ENCODE measurements around the gene IGF1.

The IGF1 gene

GRCh38 chr12:102480406-102480805 is at the start of gene IGF1:
TSS of gene IGF1 (minus strand) at chr12:102480563. CDS start at chr12:102480381, 182 bp downstream.
- no peak for TF ChIP-seq EZH2 (IDR thresholded peaks at IDR 0.05)
- TF ChIP-seq POLR2AphosphoS5 (IDR thresholded peaks at IDR 0.05; ENCODE audit: borderline replicate concordance, low read depth, low read length): no peak; the same call in 1 of the 2 replicates
- no peak for TF ChIP-seq FOXP2 (optimal IDR thresholded peaks at IDR 0.05; ENCODE audit: control extremely low read depth, extremely low read length, insufficient read depth)
- peak within 1 kb of the TSS; percentile 94 for H3K27ac ChIP-seq
- peak within 1 kb of the TSS; percentile 87 for H3K4me3 ChIP-seq
- no peaks in the 10 kb centered on the region for H3K9me3 ChIP-seq (ENCODE audit: low read depth, low read length)
- peaks cover 2% of the 10 kb centered on the region; the same call in 1 of the 2 replicates for H3K36me3 ChIP-seq (ENCODE audit: insufficient read depth, low read length)
- H3K9ac ChIP-seq (ENCODE audit: insufficient read length): peak within 1 kb of the TSS; percentile 83
- peak; percentile 90 for DNase-seq (ENCODE audit: low read depth, low spot score)

- no peak for DNase-seq (ENCODE audit: low read depth, low spot score)
- TF ChIP-seq EZH2 (IDR thresholded peaks at IDR 0.05): no peak
- TF ChIP-seq FOXP2 (optimal IDR thresholded peaks at IDR 0.05; ENCODE audit: control extremely low read depth, extremely low read length, insufficient read depth): no peak
- no peak for TF ChIP-seq POLR2AphosphoS5 (IDR thresholded peaks at IDR 0.05; ENCODE audit: borderline replicate concordance, low read depth, low read length)
These were observed 47.7 kb upstream of the IGF1 start for GRCh38 chr12:102528111-102528510.

GRCh38 chr12:102527171-102527720 is 46.9 kb upstream of the IGF1 start:
- no peak for DNase-seq (ENCODE audit: low read depth, low spot score)
- H3K9ac ChIP-seq (ENCODE audit: insufficient read length): no peak overlapping the region
- H3K4me3 ChIP-seq: no peak overlapping the region
- no peaks in the 10 kb centered on the region for H3K36me3 ChIP-seq (ENCODE audit: insufficient read depth, low read length)
- H3K27ac ChIP-seq: no peak overlapping the region
- H3K9me3 ChIP-seq (ENCODE audit: low read depth, low read length): no peaks in the 10 kb centered on the region
- TF ChIP-seq EZH2 (IDR thresholded peaks at IDR 0.05) (no peak), FOXP2 (optimal IDR thresholded peaks at IDR 0.05; ENCODE audit: control extremely low read depth, extremely low read length, insufficient read depth) (no peak), POLR2AphosphoS5 (IDR thresholded peaks at IDR 0.05; ENCODE audit: borderline replicate concordance, low read depth, low read length) (no peak)

More at GRCh38 chr12:102528111-102528510, 47.7 kb upstream of the IGF1 start:
- Histone ChIP-seq H3K36me3 (ENCODE audit: insufficient read depth, low read length) (no peaks in the 10 kb centered on the region), H3K27ac (no peak overlapping the region), H3K9me3 (ENCODE audit: low read depth, low read length) (no peaks in the 10 kb centered on the region), H3K9ac (ENCODE audit: insufficient read length) (no peak overlapping the region), H3K4me3 (no peak overlapping the region)

GRCh38 chr12:102526656-102527055 is 46.3 kb upstream of the IGF1 start:
- Histone ChIP-seq H3K4me3 (no peak overlapping the region), H3K27ac (no peak overlapping the region), H3K9me3 (ENCODE audit: low read depth, low read length) (no peaks in the 10 kb centered on the region), H3K36me3 (ENCODE audit: insufficient read depth, low read length) (no peaks in the 10 kb centered on the region), H3K9ac (ENCODE audit: insufficient read length) (no peak overlapping the region)
- DNase-seq (ENCODE audit: low read depth, low spot score): no peak
- TF ChIP-seq POLR2AphosphoS5 (IDR thresholded peaks at IDR 0.05; ENCODE audit: borderline replicate concordance, low read depth, low read length): no peak
- TF ChIP-seq EZH2 (IDR thresholded peaks at IDR 0.05): no peak
- no peak for TF ChIP-seq FOXP2 (optimal IDR thresholded peaks at IDR 0.05; ENCODE audit: control extremely low read depth, extremely low read length, insufficient read depth)

- no peak for DNase-seq (ENCODE audit: low read depth, low spot score)
- H3K9me3 ChIP-seq (ENCODE audit: low read depth, low read length): no peaks in the 10 kb centered on the region
- TF ChIP-seq POLR2AphosphoS5 (IDR thresholded peaks at IDR 0.05; ENCODE audit: borderline replicate concordance, low read depth, low read length) (no peak), EZH2 (IDR thresholded peaks at IDR 0.05) (no peak), FOXP2 (optimal IDR thresholded peaks at IDR 0.05; ENCODE audit: control extremely low read depth, extremely low read length, insufficient read depth) (no peak)
- H3K4me3 ChIP-seq: no peak overlapping the region
- no peaks in the 10 kb centered on the region for H3K36me3 ChIP-seq (ENCODE audit: insufficient read depth, low read length)
- no peak overlapping the region for H3K27ac ChIP-seq
- H3K9ac ChIP-seq (ENCODE audit: insufficient read length): no peak overlapping the region
These were observed 42.4 kb upstream of the IGF1 start for GRCh38 chr12:102522768-102523167.

- TF ChIP-seq POLR2AphosphoS5 (IDR thresholded peaks at IDR 0.05; ENCODE audit: borderline replicate concordance, low read depth, low read length) (no peak), EZH2 (IDR thresholded peaks at IDR 0.05) (no peak), FOXP2 (optimal IDR thresholded peaks at IDR 0.05; ENCODE audit: control extremely low read depth, extremely low read length, insufficient read depth) (no peak)
- no peak overlapping the region for H3K27ac ChIP-seq
- no peak overlapping the region for H3K4me3 ChIP-seq
- no peaks in the 10 kb centered on the region for H3K9me3 ChIP-seq (ENCODE audit: low read depth, low read length)
- no peaks in the 10 kb centered on the region for H3K36me3 ChIP-seq (ENCODE audit: insufficient read depth, low read length)
- H3K9ac ChIP-seq (ENCODE audit: insufficient read length): no peak overlapping the region
- DNase-seq (ENCODE audit: low read depth, low spot score): no peak
These were observed 41.4 kb upstream of the IGF1 start for GRCh38 chr12:102521662-102522277.

GRCh38 chr12:102518871-102519270 is 38.5 kb upstream of the IGF1 start:
- no peak overlapping the region for H3K4me3 ChIP-seq
- no peak overlapping the region for H3K9ac ChIP-seq (ENCODE audit: insufficient read length)
- DNase-seq (ENCODE audit: low read depth, low spot score): no peak
- no peaks in the 10 kb centered on the region for H3K36me3 ChIP-seq (ENCODE audit: insufficient read depth, low read length)
- no peaks in the 10 kb centered on the region for H3K9me3 ChIP-seq (ENCODE audit: low read depth, low read length)
- no peak overlapping the region for H3K27ac ChIP-seq
- TF ChIP-seq EZH2 (IDR thresholded peaks at IDR 0.05) (no peak), POLR2AphosphoS5 (IDR thresholded peaks at IDR 0.05; ENCODE audit: borderline replicate concordance, low read depth, low read length) (no peak), FOXP2 (optimal IDR thresholded peaks at IDR 0.05; ENCODE audit: control extremely low read depth, extremely low read length, insufficient read depth) (no peak)

- TF ChIP-seq FOXP2 (optimal IDR thresholded peaks at IDR 0.05; ENCODE audit: control extremely low read depth, extremely low read length, insufficient read depth): no peak
- TF ChIP-seq EZH2 (IDR thresholded peaks at IDR 0.05): no peak
- TF ChIP-seq POLR2AphosphoS5 (IDR thresholded peaks at IDR 0.05; ENCODE audit: borderline replicate concordance, low read depth, low read length): no peak
- no peaks in the 10 kb centered on the region for H3K36me3 ChIP-seq (ENCODE audit: insufficient read depth, low read length)
- H3K27ac ChIP-seq: no peak overlapping the region
- no peaks in the 10 kb centered on the region for H3K9me3 ChIP-seq (ENCODE audit: low read depth, low read length)
- DNase-seq (ENCODE audit: low read depth, low spot score): no peak
- H3K4me3 ChIP-seq: no peak overlapping the region
- H3K9ac ChIP-seq (ENCODE audit: insufficient read length): no peak overlapping the region
These were observed 34.3 kb upstream of the IGF1 start for GRCh38 chr12:102514696-102515095.
